ENCODE results near the gene MCM9. TPM values are rescaled to one million over a fixed set of nuclear protein-coding genes. Genes with fewer than 3 reads are reported as not detected.

The MCM9 gene
- total RNA-seq, 2 donors from 2014 or later = 13.6 to 24.8 TPM

GRCh38 chr6:118789419-118789818, 145.5 kb downstream of the MCM9 start:
- intact Hi-C loops (cut with DNase I) = no loop called here
- 95% methylated on average over 5 of the region's 5 CpGs for WGBS
- no peaks in the 10 kb centered on the region for H3K36me3 ChIP-seq
- no peak overlapping the region for H3K27ac ChIP-seq
- H3K4me3 ChIP-seq = no peak overlapping the region
- no peak for DNase-seq (ENCODE audit: low spot score)
- H3K4me1 ChIP-seq (replicated peaks) = no peaks in the 10 kb centered on the region
- TF ChIP-seq POLR2AphosphoS5 (IDR thresholded peaks at IDR 0.05) (no peak), CTCF (IDR thresholded peaks at IDR 0.05) (no peak), POLR2A (IDR thresholded peaks at IDR 0.05) (no peak)
- no peaks in the 10 kb centered on the region for H3K9me3 ChIP-seq
- no peaks in the 10 kb centered on the region for H3K27me3 ChIP-seq (replicated peaks; ENCODE audit: insufficient read depth)

- Histone ChIP-seq H3K9me3 (no peaks in the 10 kb centered on the region), H3K4me1 (replicated peaks) (no peaks in the 10 kb centered on the region), H3K4me3 (no peak overlapping the region), H3K27me3 (replicated peaks; ENCODE audit: insufficient read depth) (no peaks in the 10 kb centered on the region), H3K27ac (no peak overlapping the region), H3K36me3 (no peaks in the 10 kb centered on the region)
- no peak for TF ChIP-seq CTCF (IDR thresholded peaks at IDR 0.05)
- no peak for TF ChIP-seq POLR2AphosphoS5 (IDR thresholded peaks at IDR 0.05)
- no peak for TF ChIP-seq POLR2A (IDR thresholded peaks at IDR 0.05)
- WGBS = 93% methylated on average over 4 of the region's 4 CpGs
- intact Hi-C loops (cut with DNase I) = no loop called here
- DNase-seq (ENCODE audit: low spot score) = no peak
Measured at GRCh38 chr6:118788702-118789101, 146.3 kb downstream of the MCM9 start.

GRCh38 chr6:118787724-118788423, 147.1 kb downstream of the MCM9 start:
- H3K9me3 ChIP-seq = no peaks in the 10 kb centered on the region
- H3K4me1 ChIP-seq (replicated peaks) = no peaks in the 10 kb centered on the region
- H3K27ac ChIP-seq = no peak overlapping the region
- no peaks in the 10 kb centered on the region for H3K36me3 ChIP-seq
- H3K27me3 ChIP-seq (replicated peaks; ENCODE audit: insufficient read depth) = no peaks in the 10 kb centered on the region
- WGBS = 76% methylated on average over 6 of the region's 6 CpGs
- H3K4me3 ChIP-seq = no peak overlapping the region
- DNase-seq (ENCODE audit: low spot score) = no peak
- intact Hi-C loops (cut with DNase I) = no loop called here
- TF ChIP-seq CTCF (IDR thresholded peaks at IDR 0.05) (no peak), POLR2AphosphoS5 (IDR thresholded peaks at IDR 0.05) (no peak), POLR2A (IDR thresholded peaks at IDR 0.05) (no peak)

GRCh38 chr6:118786596-118787453, 148.1 kb downstream of the MCM9 start:
- intact Hi-C loops (cut with DNase I) = no loop called here
- WGBS = 89% methylated on average over 8 of the region's 8 CpGs
- TF ChIP-seq POLR2A (IDR thresholded peaks at IDR 0.05) (no peak), CTCF (IDR thresholded peaks at IDR 0.05) (no peak), POLR2AphosphoS5 (IDR thresholded peaks at IDR 0.05) (no peak)

More at GRCh38 chr6:118786596-118787453, 148.1 kb downstream of the MCM9 start:
- H3K4me3 ChIP-seq = no peak overlapping the region
- DNase-seq (ENCODE audit: low spot score) = no peak
- no peak overlapping the region for H3K27ac ChIP-seq
- no peaks in the 10 kb centered on the region for H3K9me3 ChIP-seq
- H3K36me3 ChIP-seq = no peaks in the 10 kb centered on the region
- H3K27me3 ChIP-seq (replicated peaks; ENCODE audit: insufficient read depth) = no peaks in the 10 kb centered on the region
- no peaks in the 10 kb centered on the region for H3K4me1 ChIP-seq (replicated peaks)
